Ectodermal cell (in vitro differentiated cells): ENCODE measurements around the gene POLG2.
"Not testable (repeated sequence)": the region's sequence is repeated elsewhere in the genome, so short reads cannot be mapped to it uniquely, and the experiment has no call there.

ENCODE experiments used
- H3K27ac ChIP-seq: 2 replicates; pipeline ENCODE4 v1.7.0; 2013; ENCODE audit warnings: mild to moderate bottlenecking, low read depth, low read length; ENCODE audit not compliant: insufficient read depth, poor library complexity, severe bottlenecking
- H3K27me3 ChIP-seq: 2 replicates; pipeline ENCODE4 v1.7.0; 2013; ENCODE audit warnings: mild to moderate bottlenecking, low read length; ENCODE audit not compliant: insufficient read depth, control insufficient read depth, poor library complexity, severe bottlenecking
- H3K36me3 ChIP-seq: one replicate; pipeline ENCODE4 v1.7.0; 2013; ENCODE audit warnings: low read length; ENCODE audit not compliant: control insufficient read depth, insufficient read depth
- H3K4me1 ChIP-seq: one replicate; pipeline ENCODE4 v1.7.0; 2013; ENCODE audit warnings: low read length; ENCODE audit not compliant: control insufficient read depth, insufficient read depth
- H3K4me3 ChIP-seq: 2 replicates; pipeline ENCODE4 v1.7.0; 2013; ENCODE audit warnings: low read depth, low read length, control low read depth; ENCODE audit not compliant: insufficient read depth
- H3K9me3 ChIP-seq: 2 replicates; pipeline ENCODE4 v1.7.0; 2013; ENCODE audit warnings: mild to moderate bottlenecking, low read length, moderate library complexity; ENCODE audit not compliant: control insufficient read depth
- WGBS, 2 experiments: methylation state at CpG; one replicate each; pipeline ENCODE4 v1.1.7; 2013; ENCODE audit warnings: missing lambda C conversion rate in 2 of 2; 5-methylcytosine and 5-hydroxymethylcytosine counted together

POLG2 gene

GRCh38 chr17:64491994-64492393 is 4.9 kb downstream of the POLG2 start:
- 98 to 100% methylated on average over 1 to 3 of the region's 3 CpGs for WGBS, 2 experiments
- peaks cover 19% of the 10 kb centered on the region for H3K36me3 ChIP-seq

GRCh38 chr17:64491034-64491860 is 5.6 kb downstream of the POLG2 start:
- Histone ChIP-seq H3K4me3 (no peak overlapping the region), H3K4me1 (no peaks in the 10 kb centered on the region), H3K9me3 (no peaks in the 10 kb centered on the region), H3K27ac (no peak overlapping the region), H3K36me3 (peaks cover 19% of the 10 kb centered on the region), H3K27me3 (no peaks in the 10 kb centered on the region)
- WGBS, 2 experiments: 95% methylated on average over 13 of the region's 13 CpGs

More at GRCh38 chr17:64491994-64492393, 4.9 kb downstream of the POLG2 start:
- H3K27ac ChIP-seq: no peak overlapping the region
- no peaks in the 10 kb centered on the region for H3K9me3 ChIP-seq
- H3K27me3 ChIP-seq: no peaks in the 10 kb centered on the region
- H3K4me3 ChIP-seq: no peak overlapping the region
- no peaks in the 10 kb centered on the region for H3K4me1 ChIP-seq

- no peaks in the 10 kb centered on the region for H3K9me3 ChIP-seq
- no peak overlapping the region for H3K4me3 ChIP-seq
- WGBS, 2 experiments: 94 to 100% methylated on average over 1 of the region's 2 CpGs
- no peaks in the 10 kb centered on the region for H3K27me3 ChIP-seq
- H3K4me1 ChIP-seq: no peaks in the 10 kb centered on the region
- no peak overlapping the region for H3K27ac ChIP-seq
- peaks cover 30% of the 10 kb centered on the region for H3K36me3 ChIP-seq
Observed at GRCh38 chr17:64488301-64488700, 8.6 kb downstream of the POLG2 start.

GRCh38 chr17:64484380-64484779 is 12.5 kb downstream of the POLG2 start:
- Histone ChIP-seq H3K4me3 (no peak overlapping the region), H3K9me3 (no peaks in the 10 kb centered on the region), H3K27me3 (no peaks in the 10 kb centered on the region), H3K27ac (no peak overlapping the region), H3K36me3 (peaks cover 30% of the 10 kb centered on the region), H3K4me1 (no peaks in the 10 kb centered on the region)
- WGBS, 2 experiments: 95 to 96% methylated on average over 3 of the region's 3 CpGs

- WGBS, 2 experiments: 86 to 95% methylated on average over 1 of the region's 1 CpG
- peaks cover 29% of the 10 kb centered on the region for H3K36me3 ChIP-seq
- H3K4me1 ChIP-seq: no peaks in the 10 kb centered on the region
- H3K4me3 ChIP-seq: no peak overlapping the region
- H3K27ac ChIP-seq: no peak overlapping the region
- H3K27me3 ChIP-seq: no peaks in the 10 kb centered on the region
- H3K9me3 ChIP-seq: no peaks in the 10 kb centered on the region
Observed at GRCh38 chr17:64480951-64481350, 15.9 kb downstream of the POLG2 start.

GRCh38 chr17:64477849-64478248 is 19.0 kb downstream of the POLG2 start:
- Histone ChIP-seq H3K36me3 (peaks cover 17% of the 10 kb centered on the region), H3K27me3 (no peaks in the 10 kb centered on the region)
- WGBS, 2 experiments: 95 to 100% methylated on average over 1 of the region's 1 CpG

GRCh38 chr17:64472564-64472963 is 24.3 kb downstream of the POLG2 start:
- no peaks in the 10 kb centered on the region for H3K36me3 ChIP-seq
- H3K27me3 ChIP-seq: no peaks in the 10 kb centered on the region
- H3K4me3 ChIP-seq: no peak overlapping the region
- H3K9me3 ChIP-seq: no peaks in the 10 kb centered on the region
- H3K27ac ChIP-seq: no peak overlapping the region
- H3K4me1 ChIP-seq: no peaks in the 10 kb centered on the region
- 93 to 97% methylated on average over 2 of the region's 2 CpGs for WGBS, 2 experiments

More at GRCh38 chr17:64477849-64478248, 19.0 kb downstream of the POLG2 start:
- Histone ChIP-seq H3K4me3 (no peak overlapping the region), H3K9me3 (no peaks in the 10 kb centered on the region), H3K4me1 (no peaks in the 10 kb centered on the region), H3K27ac (no peak overlapping the region)

- no peaks in the 10 kb centered on the region for H3K4me1 ChIP-seq
- no peaks in the 10 kb centered on the region for H3K27me3 ChIP-seq
- H3K36me3 ChIP-seq: no peaks in the 10 kb centered on the region
- H3K4me3 ChIP-seq: no peak overlapping the region
- 92 to 94% methylated on average over 2 to 3 of the region's 3 CpGs for WGBS, 2 experiments
- no peak overlapping the region for H3K27ac ChIP-seq
- no peaks in the 10 kb centered on the region for H3K9me3 ChIP-seq
Observed at GRCh38 chr17:64471440-64471839, 25.4 kb downstream of the POLG2 start.

- Histone ChIP-seq H3K4me1 (no peaks in the 10 kb centered on the region), H3K9me3 (no peaks in the 10 kb centered on the region), H3K27me3 (no peaks in the 10 kb centered on the region), H3K27ac (no peak overlapping the region), H3K36me3 (no peaks in the 10 kb centered on the region), H3K4me3 (no peak overlapping the region)
- 32 to 53% methylated on average over 4 of the region's 4 CpGs for WGBS, 2 experiments
Observed at GRCh38 chr17:64470625-64471024, 26.2 kb downstream of the POLG2 start.

GRCh38 chr17:64466834-64467233 is 30.0 kb downstream of the POLG2 start:
- WGBS, 2 experiments: 81 to 85% methylated on average over 1 of the region's 1 CpG
- H3K27ac ChIP-seq, H3K9me3 ChIP-seq: not testable (repeated sequence)

More at GRCh38 chr17:64466834-64467233, 30.0 kb downstream of the POLG2 start:
- H3K4me1 ChIP-seq, H3K27me3 ChIP-seq, H3K36me3 ChIP-seq, H3K4me3 ChIP-seq: not testable (repeated sequence)
